A549 (cell line): ENCODE results near the gene GUF1. TPM values are rescaled to one million over a fixed set of nuclear protein-coding genes. Genes with fewer than 3 reads are reported as not detected.

Experiments
- ATAC-seq, 2 experiments: fragments of 200-7000 bp in 1 of 2; fragments of >200 bp in 1 of 2; cut with Nextera tagmentation in 1 of 2; cut with Tn5 transposase in 1 of 2; 3 replicates each; pipeline versions ENCODE4 v1.8.0 to v1.9.1; 2018 to 2020; ENCODE audit warnings: mild to moderate bottlenecking in 1 of 2, moderate library complexity in 1 of 2
- CTCF ChIA-PET: fragments of 300-600 bp; sonication (Branson Sonifier 250); formaldehyde crosslinking; extraction: SDS; loops from one replicate; lab custom pipeline; 2021; ENCODE audit warnings: antibody characterized with exemption, inconsistent platforms; lab: Yijun Ruan, JAX
- POLR2A ChIA-PET: fragments of 350-600 bp; formaldehyde crosslinking; extraction: SDS; loops from one replicate; lab custom pipeline; 2021; ENCODE audit warnings: antibody characterized with exemption, inconsistent platforms; lab: Yijun Ruan, JAX
- DNase-seq, 2 experiments: peaks; one replicate each; pipeline versions ENCODE4 v3.0.0 to v3.0.0-alpha.2; 2011 to 2016; ENCODE audit warnings: low read depth in 1 of 2, low spot score in 1 of 2
- FAIRE-seq: peaks from 2 replicates; lab custom pipeline; 2011; peaks lifted over from hg19 to GRCh38; lab: Jason Lieb, UNC
- H3K27ac ChIP-seq, 2 experiments: fragments of >200 bp; sonication (Bioruptor Twin); formaldehyde crosslinking; 3 replicates each; pipeline ENCODE4 v1.5.1; 2016 to 2017
- H3K4me1 ChIP-seq: fragments of >200 bp; sonication (Bioruptor Twin); formaldehyde crosslinking; 3 replicates; pipeline ENCODE4 v1.6.1; 2016
- H3K4me2 ChIP-seq: fragments of >200 bp; sonication (Bioruptor Twin); formaldehyde crosslinking; 3 replicates; pipeline ENCODE4 v1.6.1; 2016
- H3K4me3 ChIP-seq: fragments of >200 bp; sonication (Bioruptor Twin); formaldehyde crosslinking; 3 replicates; pipeline ENCODE4 v1.5.1; 2016
- H3K9me3 ChIP-seq: fragments of >200 bp; sonication (Bioruptor Twin); formaldehyde crosslinking; 3 replicates; pipeline ENCODE4 v1.6.1; 2016
- ATOH8 ChIP-seq: fragments of 250-450 bp; sonication (Bioruptor Pico); IDR thresholded peaks from 2 replicates; pipeline ENCODE4 v1.5.0; 2020; ENCODE audit warnings: low read depth, mild to moderate bottlenecking, moderate library complexity
- BCL3 ChIP-seq: fragments of >200 bp; sonication (Bioruptor Twin); formaldehyde crosslinking; IDR thresholded peaks from 3 replicates; pipeline ENCODE4 v1.6.1; 2016
- CBX8 ChIP-seq: fragments of 200-600 bp; sonication (generic); IDR thresholded peaks from 2 replicates; pipeline ENCODE4 v1.6.1; 2016
- CEBPB ChIP-seq, 2 experiments: fragments of >200 bp in 1 of 2; sonication (Bioruptor Twin) in 1 of 2; formaldehyde crosslinking in 1 of 2; IDR thresholded peaks; 2 replicates each; pipeline ENCODE4 v1.6.1; 2012 to 2016
- CHD4 ChIP-seq: fragments of 200-600 bp; sonication (generic); IDR thresholded peaks from 2 replicates; pipeline ENCODE4 v1.6.1; 2016; ENCODE audit warnings: antibody characterized with exemption, mild to moderate bottlenecking, borderline replicate concordance
- E2F6 ChIP-seq: IDR thresholded peaks from 2 replicates; pipeline ENCODE4 v1.6.1; 2012; ENCODE audit warnings: low read depth, borderline replicate concordance
- EHMT2 ChIP-seq: fragments of 200-600 bp; sonication (generic); IDR thresholded peaks from 2 replicates; pipeline ENCODE4 v1.6.1; 2016; ENCODE audit warnings: antibody characterized with exemption, low read depth, mild to moderate bottlenecking, moderate library complexity
- GATA3 ChIP-seq: IDR thresholded peaks from 2 replicates; pipeline ENCODE4 v1.6.1; 2012; ENCODE audit warnings: borderline replicate concordance
- HOXB13 ChIP-seq: fragments of 250-450 bp; sonication (Bioruptor Pico); IDR thresholded peaks from 2 replicates; pipeline ENCODE4 v1.5.0; 2020; ENCODE audit warnings: low read depth, mild to moderate bottlenecking, moderate library complexity
- HOXB5 ChIP-seq: fragments of 250-450 bp; sonication (Bioruptor Pico); IDR thresholded peaks from 2 replicates; pipeline ENCODE4 v1.5.0; 2020; ENCODE audit warnings: mild to moderate bottlenecking, moderate library complexity
- JUN ChIP-seq, 2 experiments: fragments of >200 bp; sonication (Bioruptor Twin); formaldehyde crosslinking; IDR thresholded peaks; 2 replicates in 1 of 2; 3 replicates in 1 of 2; pipeline ENCODE4 v1.6.1; 2016 to 2017
- KDM1A ChIP-seq: fragments of 200-600 bp; sonication (generic); IDR thresholded peaks from 2 replicates; pipeline ENCODE4 v1.6.1; 2016; ENCODE audit warnings: low read depth, mild to moderate bottlenecking
- MAX ChIP-seq: IDR thresholded peaks from 2 replicates; pipeline ENCODE4 v1.6.1; 2012
- NPAS2 ChIP-seq: fragments of 250-450 bp; sonication (Bioruptor Pico); IDR thresholded peaks from 2 replicates; pipeline ENCODE4 v1.8.0; 2022; ENCODE audit warnings: mild to moderate bottlenecking, moderate library complexity, borderline replicate concordance
- PHF8 ChIP-seq: fragments of 200-600 bp; sonication (generic); IDR thresholded peaks from 2 replicates; pipeline ENCODE4 v1.6.1; 2016; ENCODE audit warnings: low read depth, mild to moderate bottlenecking, antibody characterized with exemption, moderate library complexity, borderline replicate concordance
- POLR2A ChIP-seq: IDR thresholded peaks from 2 replicates; pipeline ENCODE4 v1.6.1; 2012; ENCODE audit warnings: mild to moderate bottlenecking, low read length
- RAD21 ChIP-seq, 2 experiments: fragments of >200 bp in 1 of 2; sonication (Bioruptor Twin) in 1 of 2; formaldehyde crosslinking in 1 of 2; IDR thresholded peaks in 1 of 2; conservative IDR thresholded peaks in 1 of 2; 2 replicates in 1 of 2; 3 replicates in 1 of 2; pipeline ENCODE4 v1.6.1; 2012 to 2018; ENCODE audit warnings: inconsistent platforms in 1 of 2
- RFX5 ChIP-seq: fragments of 450-650 bp; IDR thresholded peaks from 2 replicates; pipeline ENCODE4 v1.7.1; 2014; ENCODE audit warnings: antibody characterized with exemption, mild to moderate bottlenecking, moderate library complexity
- SMC3 ChIP-seq: fragments of >200 bp; sonication (Bioruptor Twin); formaldehyde crosslinking; IDR thresholded peaks from 3 replicates; pipeline ENCODE4 v1.6.1; 2018; ENCODE audit warnings: inconsistent platforms
- TFCP2L1 ChIP-seq: fragments of 250-450 bp; sonication (Bioruptor Pico); IDR thresholded peaks from 2 replicates; pipeline ENCODE4 v1.5.0; 2021; ENCODE audit warnings: mild to moderate bottlenecking
- ZC3H11A ChIP-seq: fragments of 450-650 bp; IDR thresholded peaks from 2 replicates; pipeline ENCODE4 v1.6.1; 2014; ENCODE audit warnings: antibody characterized with exemption, mild to moderate bottlenecking
- WGBS: methylation state at CpG from one replicate; pipeline ENCODE4 v1.1.6; 2017; ENCODE audit errors: missing lambda C conversion rate; 5-methylcytosine and 5-hydroxymethylcytosine counted together
- polyA plus RNA-seq, 4 experiments: library from polyadenylated mRNA; depleted of rRNA in 3 of 4; stranded (reverse); fragments of >200 nt; fragmentation: RNase III in 1 of 4; extraction: RNeasy Plus Mini Kit Qiagen cat#74134 plus additional on column Dnase treatment in 1 of 4; gene quantifications; 2 replicates in 3 of 4; 3 replicates in 1 of 4; pipeline ENCODE4 v1.2.3, GENCODE V29; 2011 to 2017

The GUF1 gene
- polyA plus RNA-seq, 2 of the 4 experiments (the other 2 are of a cell fraction): 9.9 to 23.5 TPM

GRCh38 chr4:44668526-44668925, 9.7 kb upstream of the GUF1 start:
- TF ChIP-seq BCL3 (no peak), CEBPB (IDR thresholded peaks at IDR 0.05) (no peak), JUN (IDR thresholded peaks at IDR 0.05) (no peak), POLR2A (no peak), HOXB5 (CRISPR knock-in tag) (no peak)
- Histone ChIP-seq H3K4me2 (no peak overlapping the region), H3K27ac (no peak overlapping the region), H3K4me3 (no peak overlapping the region), H3K4me1 (no peaks in the 10 kb centered on the region), H3K9me3 (no peaks in the 10 kb centered on the region)
- DNase-seq (no peak), ATAC-seq (no peak), FAIRE-seq (no peak)
- ChIA-PET POLR2A (interaction anchor here (0.7 to 0.9 kb wide), 2 partner anchors 10 to 219 kb away, joined by 3 read pairs; partner anchors contain the start of gene GUF1), CTCF (interaction anchor here (1.0 kb wide), 1 partner anchor 9 kb away, joined by 3 read pairs; the partner anchor contains the start of gene GUF1)
- 12% methylated on average over 2 of the region's 2 CpGs for WGBS

- TF ChIP-seq KDM1A (no peak), NPAS2 (CRISPR knock-in tag) (no peak)
- ChIA-PET POLR2A (no interaction called here), CTCF (no interaction called here)
- no peaks in the 10 kb centered on the region for H3K9me3 ChIP-seq
- H3K4me3 ChIP-seq: no peak overlapping the region
- no peak overlapping the region for H3K4me2 ChIP-seq
- ATAC-seq: no peak
- 20% methylated on average over 4 of the region's 4 CpGs for WGBS
- H3K4me1 ChIP-seq: no peaks in the 10 kb centered on the region
- no peak overlapping the region for H3K27ac ChIP-seq
- DNase-seq: no peak
- FAIRE-seq: no peak
These were observed 7.6 kb upstream of the GUF1 start for GRCh38 chr4:44670506-44671199.

- Histone ChIP-seq H3K4me2 (no peak overlapping the region), H3K27ac (no peak overlapping the region), H3K4me3 (no peak overlapping the region), H3K9me3 (no peaks in the 10 kb centered on the region), H3K4me1 (no peaks in the 10 kb centered on the region)
- no peak for TF ChIP-seq CEBPB (IDR thresholded peaks at IDR 0.05)
- TF ChIP-seq MAX: no peak
- no peak for TF ChIP-seq E2F6
- no peak for TF ChIP-seq SMC3
- no peak for TF ChIP-seq CBX8
- TF ChIP-seq RFX5: no peak
- no peak for TF ChIP-seq PHF8
- TF ChIP-seq TFCP2L1: no peak
- TF ChIP-seq HOXB13 (CRISPR knock-in tag): no peak
- TF ChIP-seq RAD21 (conservative IDR thresholded peaks at IDR 0.05 in 1 of 2, IDR thresholded peaks at IDR 0.05 in 1 of 2): no peak
- no peak for TF ChIP-seq CHD4
- TF ChIP-seq GATA3: no peak
- no peak for TF ChIP-seq ATOH8 (CRISPR knock-in tag)
- no peak for TF ChIP-seq ZC3H11A
- TF ChIP-seq EHMT2: no peak
- no peak for DNase-seq
- 40% methylated on average over 3 of the region's 3 CpGs for WGBS
- no peak for FAIRE-seq
- CTCF ChIA-PET: no interaction called here
- POLR2A ChIA-PET: no interaction called here
- no peak for ATAC-seq
These were observed 6.6 kb upstream of the GUF1 start for GRCh38 chr4:44671636-44672035.
